Measurements from ENCODE around the gene THUMPD2.

DNA sequence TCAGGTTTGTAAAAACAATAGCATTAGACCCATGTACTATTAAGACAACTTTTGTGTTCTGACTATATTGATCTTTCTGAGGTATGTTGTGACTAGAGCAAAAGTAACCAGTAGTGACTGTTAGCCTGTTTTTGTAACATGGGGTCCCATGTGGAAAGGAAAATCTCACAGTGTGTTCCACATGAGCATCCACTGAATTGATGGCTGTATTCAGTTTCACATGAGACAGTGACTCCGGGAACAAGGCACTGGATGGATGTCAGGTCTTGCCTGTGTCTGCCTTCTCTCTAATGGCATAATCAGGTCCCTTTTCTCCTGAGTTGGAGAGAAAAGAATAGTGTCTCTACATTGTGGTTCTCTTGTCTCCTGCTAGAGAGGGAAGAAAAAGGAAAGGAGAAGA, 85.8 kb downstream of the THUMPD2 start:
- TF ChIP-seq, protein P1, sequence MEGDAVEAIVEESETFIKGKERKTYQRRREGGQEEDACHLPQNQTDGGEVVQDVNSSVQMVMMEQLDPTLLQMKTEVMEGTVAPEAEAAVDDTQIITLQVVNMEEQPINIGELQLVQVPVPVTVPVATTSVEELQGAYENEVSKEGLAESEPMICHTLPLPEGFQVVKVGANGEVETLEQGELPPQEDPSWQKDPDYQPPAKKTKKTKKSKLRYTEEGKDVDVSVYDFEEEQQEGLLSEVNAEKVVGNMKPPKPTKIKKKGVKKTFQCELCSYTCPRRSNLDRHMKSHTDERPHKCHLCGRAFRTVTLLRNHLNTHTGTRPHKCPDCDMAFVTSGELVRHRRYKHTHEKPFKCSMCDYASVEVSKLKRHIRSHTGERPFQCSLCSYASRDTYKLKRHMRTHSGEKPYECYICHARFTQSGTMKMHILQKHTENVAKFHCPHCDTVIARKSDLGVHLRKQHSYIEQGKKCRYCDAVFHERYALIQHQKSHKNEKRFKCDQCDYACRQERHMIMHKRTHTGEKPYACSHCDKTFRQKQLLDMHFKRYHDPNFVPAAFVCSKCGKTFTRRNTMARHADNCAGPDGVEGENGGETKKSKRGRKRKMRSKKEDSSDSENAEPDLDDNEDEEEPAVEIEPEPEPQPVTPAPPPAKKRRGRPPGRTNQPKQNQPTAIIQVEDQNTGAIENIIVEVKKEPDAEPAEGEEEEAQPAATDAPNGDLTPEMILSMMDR (IDR thresholded peaks at IDR 0.05): no peak
- TF ChIP-seq ZFX (IDR thresholded peaks at IDR 0.05; ENCODE audit: borderline replicate concordance): no peak

All from 22Rv1 (cell line).